IMR-90 (cell line): ENCODE measurements around the gene C11orf58.

Experiments used
- BHLHE40 ChIP-seq: fragments of 150-350 bp; IDR thresholded peaks from 2 replicates; pipeline ENCODE4 v1.6.1; 2016; ENCODE audit warnings: mild to moderate bottlenecking, low read depth, low read length
- CEBPB ChIP-seq: IDR thresholded peaks from 2 replicates; pipeline ENCODE4 v1.6.1; 2012; ENCODE audit warnings: low read depth, low read length, improper control_type of control experiment
- CHD1 ChIP-seq: IDR thresholded peaks from 2 replicates; pipeline ENCODE4 v1.6.1; 2012; ENCODE audit warnings: low read depth, low read length, improper control_type of control experiment
- ELK1 ChIP-seq: fragments of 150-350 bp; IDR thresholded peaks from 2 replicates; pipeline ENCODE4 v1.6.1; 2016; ENCODE audit warnings: low read depth, mild to moderate bottlenecking, low read length, moderate library complexity, borderline replicate concordance
- FOS ChIP-seq: fragments of 150-350 bp; IDR thresholded peaks from 2 replicates; pipeline ENCODE4 v1.6.1; 2016; ENCODE audit warnings: low read depth, low read length
- MXI1 ChIP-seq: IDR thresholded peaks from 2 replicates; pipeline ENCODE4 v1.6.1; 2012; ENCODE audit warnings: low read depth, mild to moderate bottlenecking, low read length, moderate library complexity, borderline replicate concordance
- NFE2L2 ChIP-seq: fragments of 150-350 bp; IDR thresholded peaks from 2 replicates; pipeline ENCODE4 v1.6.1; 2016; ENCODE audit warnings: low read depth, mild to moderate bottlenecking, low read length
- POLR2A ChIP-seq: IDR thresholded peaks from 2 replicates; pipeline ENCODE4 v1.6.1; 2012; ENCODE audit warnings: mild to moderate bottlenecking, low read depth, low read length
- RAD21 ChIP-seq: IDR thresholded peaks from 2 replicates; pipeline ENCODE4 v1.6.1; 2012; ENCODE audit warnings: low read length, improper control_type of control experiment
- SMC3 ChIP-seq: fragments of 150-350 bp; IDR thresholded peaks from 2 replicates; pipeline ENCODE4 v1.6.1; 2016; ENCODE audit warnings: low read depth, mild to moderate bottlenecking, antibody characterized with exemption, low read length, moderate library complexity
- TF ChIP-seq, protein P1 (sequence below): conservative IDR thresholded peaks from 2 replicates; pipeline ENCODE4 v1.5.1; 2012; ENCODE audit warnings: mild to moderate bottlenecking, low read depth, low read length, improper control_type of control experiment

DNA sequence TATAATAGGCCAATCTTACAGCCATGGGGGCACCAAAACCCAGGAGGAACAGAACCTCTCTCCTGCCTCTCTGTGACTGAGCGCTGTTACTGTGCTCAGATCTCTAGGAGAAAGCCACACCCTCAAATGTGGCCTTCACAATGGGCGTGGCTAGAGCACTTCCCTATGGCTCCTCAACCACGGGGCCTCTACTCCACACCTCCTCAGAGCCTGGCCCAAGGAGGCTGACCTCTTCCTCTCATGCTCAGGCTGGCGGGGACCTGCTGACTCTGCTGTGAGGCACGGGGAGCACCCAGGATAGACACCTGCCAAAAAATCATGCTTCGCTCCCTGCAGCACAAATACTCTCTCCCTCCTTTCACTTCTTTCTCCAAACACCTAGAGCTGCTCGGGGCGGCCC lies 41.0 kb downstream of the C11orf58 start:
- TF ChIP-seq, protein P1, sequence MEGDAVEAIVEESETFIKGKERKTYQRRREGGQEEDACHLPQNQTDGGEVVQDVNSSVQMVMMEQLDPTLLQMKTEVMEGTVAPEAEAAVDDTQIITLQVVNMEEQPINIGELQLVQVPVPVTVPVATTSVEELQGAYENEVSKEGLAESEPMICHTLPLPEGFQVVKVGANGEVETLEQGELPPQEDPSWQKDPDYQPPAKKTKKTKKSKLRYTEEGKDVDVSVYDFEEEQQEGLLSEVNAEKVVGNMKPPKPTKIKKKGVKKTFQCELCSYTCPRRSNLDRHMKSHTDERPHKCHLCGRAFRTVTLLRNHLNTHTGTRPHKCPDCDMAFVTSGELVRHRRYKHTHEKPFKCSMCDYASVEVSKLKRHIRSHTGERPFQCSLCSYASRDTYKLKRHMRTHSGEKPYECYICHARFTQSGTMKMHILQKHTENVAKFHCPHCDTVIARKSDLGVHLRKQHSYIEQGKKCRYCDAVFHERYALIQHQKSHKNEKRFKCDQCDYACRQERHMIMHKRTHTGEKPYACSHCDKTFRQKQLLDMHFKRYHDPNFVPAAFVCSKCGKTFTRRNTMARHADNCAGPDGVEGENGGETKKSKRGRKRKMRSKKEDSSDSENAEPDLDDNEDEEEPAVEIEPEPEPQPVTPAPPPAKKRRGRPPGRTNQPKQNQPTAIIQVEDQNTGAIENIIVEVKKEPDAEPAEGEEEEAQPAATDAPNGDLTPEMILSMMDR = no peak
- no peak for TF ChIP-seq POLR2A
- no peak for TF ChIP-seq RAD21
- no peak for TF ChIP-seq NFE2L2
- no peak for TF ChIP-seq SMC3
- no peak for TF ChIP-seq ELK1
- TF ChIP-seq CEBPB = no peak
- no peak for TF ChIP-seq MXI1
- no peak for TF ChIP-seq BHLHE40
- TF ChIP-seq FOS = no peak
- TF ChIP-seq CHD1 = no peak
